ACC112 (cell line): Measurements from ENCODE around the gene COBL.

Experiments used
- H2AFZ ChIP-seq: fragments of 200-600 bp; sonication (generic); one replicate; pipeline ENCODE4 v1.6.0; 2017; ENCODE audit warnings: antibody characterized with exemption, low read length; ENCODE audit not compliant: unreplicated experiment
- H3K27ac ChIP-seq: fragments of 200-600 bp; sonication (generic); 2 replicates; pipeline ENCODE4 v1.5.1; 2014; ENCODE audit warnings: low read depth, mild to moderate bottlenecking, antibody characterized with exemption, low read length, moderate library complexity
- H3K27me3 ChIP-seq: fragments of 200-600 bp; sonication (generic); 2 replicates; pipeline ENCODE4 v1.6.1; 2014; ENCODE audit warnings: mild to moderate bottlenecking, antibody characterized with exemption, low read length, moderate library complexity, mixed read lengths; ENCODE audit not compliant: insufficient read depth
- H3K36me3 ChIP-seq: fragments of 200-600 bp; sonication (generic); 2 replicates; pipeline ENCODE4 v1.6.1; 2016; ENCODE audit warnings: mild to moderate bottlenecking, antibody characterized with exemption, low read length, moderate library complexity, mixed read lengths; ENCODE audit not compliant: insufficient read depth
- H3K4me1 ChIP-seq: fragments of 200-600 bp; sonication (generic); one replicate; pipeline ENCODE4 v1.6.1; 2016; ENCODE audit warnings: low read length, mixed read lengths; ENCODE audit not compliant: insufficient read depth, unreplicated experiment, control insufficient read depth
- H3K4me3 ChIP-seq: fragments of 200-600 bp; sonication (generic); 2 replicates; pipeline ENCODE4 v1.5.1; 2014; ENCODE audit warnings: mild to moderate bottlenecking, low read depth, low read length
- H3K79me2 ChIP-seq: fragments of 200-600 bp; sonication (generic); one replicate; pipeline ENCODE4 v1.6.0; 2016; ENCODE audit warnings: low read length; ENCODE audit not compliant: control insufficient read depth, unreplicated experiment, insufficient read depth

The COBL gene

GRCh38 chr7:51313738-51314425 lies 2.7 kb downstream of the COBL start:
- Histone ChIP-seq H3K27me3 (peaks cover 61% of the 10 kb centered on the region), H2AFZ (no peak overlapping the region), H3K4me3 (no peak overlapping the region), H3K36me3 (no peaks in the 10 kb centered on the region), H3K27ac (no peak overlapping the region), H3K4me1 (peaks cover 4% of the 10 kb centered on the region), H3K79me2 (no peaks in the 10 kb centered on the region)

GRCh38 chr7:51312951-51313737 lies 3.5 kb downstream of the COBL start:
- Histone ChIP-seq H3K27ac (no peak overlapping the region), H3K4me3 (no peak overlapping the region), H3K79me2 (no peaks in the 10 kb centered on the region), H3K36me3 (no peaks in the 10 kb centered on the region), H3K27me3 (peaks cover 61% of the 10 kb centered on the region), H3K4me1 (peaks cover 4% of the 10 kb centered on the region), H2AFZ (no peak overlapping the region)

DNA sequence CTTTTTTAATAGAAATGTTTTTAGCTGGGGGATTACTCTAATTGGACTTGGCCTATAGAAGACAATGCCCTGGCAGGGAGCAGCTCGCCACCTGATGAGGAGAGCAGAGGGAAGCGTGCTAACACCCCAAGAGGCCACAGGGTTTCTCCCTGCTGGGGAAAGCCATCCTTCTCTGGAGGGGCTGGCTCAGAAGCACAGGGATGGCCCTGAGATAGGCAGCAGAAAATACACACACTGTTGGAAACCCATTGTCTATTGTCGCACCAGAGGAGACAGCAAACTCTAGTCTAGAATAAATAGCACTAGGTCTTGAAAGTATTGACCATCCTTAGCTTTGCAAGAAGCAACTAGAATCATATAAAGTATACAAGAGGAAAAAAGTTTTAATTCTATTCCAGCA lies 5.4 kb downstream of the COBL start:
- H3K27ac ChIP-seq, result no peak overlapping the region
- no peak overlapping the region for H2AFZ ChIP-seq
- no peaks in the 10 kb centered on the region for H3K36me3 ChIP-seq
- no peak overlapping the region for H3K4me3 ChIP-seq
- no peaks in the 10 kb centered on the region for H3K79me2 ChIP-seq
- H3K4me1 ChIP-seq, result peaks cover 3% of the 10 kb centered on the region
- peaks cover 52% of the 10 kb centered on the region for H3K27me3 ChIP-seq

DNA sequence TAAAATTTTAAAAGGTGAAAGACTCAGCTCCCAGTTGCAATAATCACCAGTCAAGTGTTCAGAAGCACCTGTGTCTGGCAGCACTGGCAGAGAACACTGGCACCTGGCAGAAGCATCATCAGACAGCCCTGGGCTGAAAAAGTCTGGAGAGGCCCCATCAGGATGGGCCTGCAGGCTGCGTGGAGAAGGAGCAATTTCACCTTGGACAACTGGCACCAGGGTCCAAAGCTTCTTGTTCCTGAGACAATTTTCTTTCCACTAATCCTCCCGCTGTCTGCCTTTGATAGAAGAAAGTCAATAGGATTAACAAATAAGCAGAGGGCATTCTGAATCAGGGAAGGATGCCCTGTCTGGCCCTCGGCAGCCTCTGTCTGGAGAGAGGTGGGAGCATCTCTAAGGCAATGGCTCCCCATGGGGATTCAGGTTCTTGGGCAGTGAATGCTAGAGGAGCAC lies 6.5 kb downstream of the COBL start:
- Histone ChIP-seq H3K27ac (no peak overlapping the region), H3K79me2 (no peaks in the 10 kb centered on the region), H3K4me1 (no peaks in the 10 kb centered on the region), H3K27me3 (peaks cover 42% of the 10 kb centered on the region), H2AFZ (no peak overlapping the region), H3K36me3 (no peaks in the 10 kb centered on the region), H3K4me3 (no peak overlapping the region)

DNA sequence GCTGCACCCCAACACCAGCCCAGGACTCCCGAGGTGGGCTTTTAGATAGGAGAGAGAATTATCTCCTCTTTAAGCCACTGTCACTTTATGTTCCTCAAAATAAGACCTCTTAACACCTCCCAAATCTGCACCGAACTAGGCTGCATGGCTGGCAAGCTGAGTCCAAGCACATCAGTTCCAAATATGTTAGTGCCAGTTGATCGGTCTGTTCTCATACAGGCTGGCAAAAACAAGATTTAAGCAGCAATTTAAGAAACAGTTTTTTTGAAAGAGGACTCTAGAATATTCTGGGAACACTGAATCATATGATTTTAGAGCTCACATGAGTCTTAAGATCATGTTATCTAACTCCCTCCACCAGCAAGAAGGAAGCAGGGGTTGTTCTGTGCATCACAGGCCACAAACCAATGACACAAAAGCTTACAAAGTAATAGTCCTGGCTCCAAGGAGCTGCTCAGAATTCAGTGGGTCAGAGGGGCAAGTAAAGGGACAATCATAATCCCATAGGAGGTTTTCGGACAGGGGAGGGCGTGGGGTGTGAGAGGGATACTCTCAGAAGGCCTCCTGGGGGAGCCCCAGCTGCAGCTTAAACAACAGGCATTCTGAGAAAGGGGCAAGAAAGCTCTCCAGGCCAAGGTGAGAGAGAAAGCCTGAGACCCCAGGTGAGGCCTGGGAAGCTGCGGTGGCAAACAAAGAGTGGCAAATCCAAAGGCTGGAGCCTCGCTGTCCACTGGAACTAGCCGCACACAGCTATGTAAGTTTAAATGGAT lies 7.1 kb downstream of the COBL start:
- Histone ChIP-seq H3K27ac (no peak overlapping the region), H3K4me1 (no peaks in the 10 kb centered on the region), H3K79me2 (no peaks in the 10 kb centered on the region), H3K27me3 (peaks cover 36% of the 10 kb centered on the region), H2AFZ (no peak overlapping the region), H3K4me3 (no peak overlapping the region), H3K36me3 (no peaks in the 10 kb centered on the region)

- H2AFZ ChIP-seq, result no peak overlapping the region
- H3K79me2 ChIP-seq, result no peaks in the 10 kb centered on the region
- H3K4me3 ChIP-seq, result no peak overlapping the region
- H3K27me3 ChIP-seq, result peaks cover 28% of the 10 kb centered on the region
- H3K27ac ChIP-seq, result no peak overlapping the region
- H3K4me1 ChIP-seq, result no peaks in the 10 kb centered on the region
- no peaks in the 10 kb centered on the region for H3K36me3 ChIP-seq
Measured at GRCh38 chr7:51308696-51309095, 7.9 kb downstream of the COBL start.

GRCh38 chr7:51308265-51308664 lies 8.3 kb downstream of the COBL start:
- no peaks in the 10 kb centered on the region for H3K36me3 ChIP-seq
- no peaks in the 10 kb centered on the region for H3K79me2 ChIP-seq
- no peak overlapping the region for H2AFZ ChIP-seq
- no peak overlapping the region for H3K27ac ChIP-seq
- no peak overlapping the region for H3K4me3 ChIP-seq
- no peaks in the 10 kb centered on the region for H3K4me1 ChIP-seq
- peaks cover 25% of the 10 kb centered on the region for H3K27me3 ChIP-seq

GRCh38 chr7:51307651-51308210 lies 8.9 kb downstream of the COBL start:
- Histone ChIP-seq H3K79me2 (no peaks in the 10 kb centered on the region), H3K36me3 (no peaks in the 10 kb centered on the region)

DNA sequence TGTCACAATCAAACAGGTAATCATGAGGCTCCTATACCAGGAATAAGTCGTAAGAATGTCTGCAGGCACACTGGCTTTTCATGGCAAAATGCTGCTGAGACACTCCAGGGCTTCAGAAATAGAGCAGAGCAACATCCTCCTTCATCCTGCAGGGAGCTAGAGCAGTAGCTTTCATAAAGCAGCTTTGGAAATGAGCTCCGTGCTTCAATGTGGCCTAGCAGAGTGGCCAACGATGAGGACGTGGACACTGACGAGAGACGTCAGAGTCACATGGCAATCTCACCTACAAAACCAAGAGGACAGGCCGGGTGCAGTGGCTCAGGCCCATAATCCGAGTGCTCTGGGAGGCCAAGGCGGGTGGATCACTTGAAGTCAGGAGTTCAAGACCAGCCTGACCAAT lies 9.8 kb downstream of the COBL start:
- Histone ChIP-seq H3K27ac (no peak overlapping the region), H3K36me3 (no peaks in the 10 kb centered on the region), H3K79me2 (no peaks in the 10 kb centered on the region), H3K4me3 (no peak overlapping the region), H3K4me1 (no peaks in the 10 kb centered on the region), H2AFZ (no peak overlapping the region), H3K27me3 (peaks cover 25% of the 10 kb centered on the region)

More at GRCh38 chr7:51307651-51308210, 8.9 kb downstream of the COBL start:
- no peak overlapping the region for H3K4me3 ChIP-seq
- H3K27me3 ChIP-seq, result peaks cover 25% of the 10 kb centered on the region
- no peak overlapping the region for H3K27ac ChIP-seq
- no peaks in the 10 kb centered on the region for H3K4me1 ChIP-seq
- no peak overlapping the region for H2AFZ ChIP-seq

DNA sequence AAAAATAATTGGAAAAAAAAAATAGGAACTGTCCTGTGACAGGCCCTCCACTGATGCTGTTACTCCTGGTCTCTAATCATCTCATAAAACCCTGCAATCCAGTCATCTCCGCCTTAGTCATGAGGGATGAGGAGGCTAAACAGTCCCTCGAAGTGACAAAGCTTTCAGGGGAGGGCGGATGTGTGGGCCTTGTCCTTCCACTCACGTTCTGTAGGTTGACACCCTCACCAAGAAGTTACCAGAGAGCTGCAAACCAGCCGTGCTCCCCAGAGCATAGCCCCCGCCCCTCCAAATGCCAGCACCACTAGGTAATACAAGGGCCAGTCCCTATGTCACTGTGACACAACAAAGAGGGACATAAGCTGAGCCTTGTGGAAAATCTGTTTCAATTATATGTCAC lies 11.9 kb downstream of the COBL start:
- Histone ChIP-seq H3K4me1 (no peaks in the 10 kb centered on the region), H2AFZ (no peak overlapping the region), H3K79me2 (no peaks in the 10 kb centered on the region)

More for the DNA sequence above, 11.9 kb downstream of the COBL start:
- Histone ChIP-seq H3K4me3 (no peak overlapping the region), H3K36me3 (no peaks in the 10 kb centered on the region), H3K27ac (no peak overlapping the region), H3K27me3 (peaks cover 15% of the 10 kb centered on the region)
